Neural progenitor cell (in vitro differentiated cells): ENCODE measurements around the gene ZBTB42. TPM values are rescaled to one million over a fixed set of nuclear protein-coding genes. Genes with fewer than 3 reads are reported as not detected.

ENCODE experiments used
- DNase-seq: peaks from one replicate; pipeline ENCODE4 v3.0.0-alpha.2; 2016; ENCODE audit warnings: low spot score
- H2AFZ ChIP-seq: fragments of 200-600 bp; sonication (generic); replicated peaks from 2 replicates; pipeline ENCODE4 v1.6.1; 2016; ENCODE audit warnings: antibody characterized with exemption
- H3F3A ChIP-seq: fragments of 200-600 bp; sonication (generic); 2 replicates; pipeline ENCODE4 v1.6.1; 2016; ENCODE audit warnings: antibody characterized with exemption, low read depth
- H3K27ac ChIP-seq: fragments of 200-600 bp; sonication (generic); 2 replicates; pipeline ENCODE4 v1.5.1; 2016; ENCODE audit warnings: mild to moderate bottlenecking
- H3K27me3 ChIP-seq: fragments of 200-600 bp; sonication (generic); 2 replicates; pipeline ENCODE4 v1.6.1; 2016; ENCODE audit warnings: mild to moderate bottlenecking, moderate library complexity
- H3K36me3 ChIP-seq: fragments of 200-600 bp; sonication (generic); 2 replicates; pipeline ENCODE4 v1.5.1; 2016
- H3K4me1 ChIP-seq: fragments of 200-600 bp; sonication (generic); 2 replicates; pipeline ENCODE4 v1.6.1; 2016; ENCODE audit warnings: mixed run types
- H3K4me2 ChIP-seq: fragments of 200-600 bp; sonication (generic); 2 replicates; pipeline ENCODE4 v1.6.1; 2016
- H3K4me3 ChIP-seq: fragments of 200-600 bp; sonication (generic); 2 replicates; pipeline ENCODE4 v1.5.1; 2016
- H3K79me2 ChIP-seq: fragments of 200-600 bp; sonication (generic); 2 replicates; pipeline ENCODE4 v1.6.1; 2016; ENCODE audit warnings: low read depth
- H3K9ac ChIP-seq: fragments of 200-600 bp; sonication (generic); 2 replicates; pipeline ENCODE4 v1.6.1; 2016
- H3K9me3 ChIP-seq: fragments of 200-600 bp; sonication (generic); 2 replicates; pipeline ENCODE4 v1.5.1; 2016; ENCODE audit warnings: low read depth
- H4K20me1 ChIP-seq: fragments of 200-600 bp; sonication (generic); 2 replicates; pipeline ENCODE4 v1.6.1; 2016; ENCODE audit warnings: low read depth
- H3K27ac Mint-ChIP-seq: 3 replicates; pipeline ENCODE4 v1.8.0; 2021; ENCODE audit warnings: mixed read lengths
- H3K27me3 Mint-ChIP-seq: 2 replicates; pipeline ENCODE4 v1.8.0; 2022; ENCODE audit warnings: low read depth, mild to moderate bottlenecking, inconsistent platforms, moderate library complexity, mixed read lengths; ENCODE audit not compliant: insufficient read depth
- H3K36me3 Mint-ChIP-seq: 3 replicates; pipeline ENCODE4 v1.8.0; 2021; ENCODE audit warnings: mixed read lengths
- H3K4me1 Mint-ChIP-seq: 3 replicates; pipeline ENCODE4 v1.8.0; 2021; ENCODE audit warnings: mixed read lengths
- H3K4me3 Mint-ChIP-seq: 3 replicates; pipeline ENCODE4 v1.8.0; 2021; ENCODE audit warnings: mild to moderate bottlenecking, moderate library complexity, mixed read lengths
- H3K9me3 Mint-ChIP-seq: 3 replicates; pipeline ENCODE4 v1.8.0; 2020; ENCODE audit warnings: mixed read lengths
- CTCF ChIP-seq: fragments of 200-600 bp; sonication (generic); IDR thresholded peaks from 2 replicates; pipeline ENCODE4 v1.5.1; 2017; ENCODE audit warnings: antibody characterized with exemption, mild to moderate bottlenecking
- EZH2 ChIP-seq: fragments of 200-600 bp; sonication (generic); IDR thresholded peaks from 2 replicates; pipeline ENCODE4 v1.6.1; 2017; ENCODE audit warnings: antibody characterized with exemption, mild to moderate bottlenecking, moderate library complexity
- EZH2phosphoT487 ChIP-seq: fragments of 200-600 bp; sonication (generic); IDR thresholded peaks from 2 replicates; pipeline ENCODE4 v1.6.1; 2017; ENCODE audit warnings: antibody characterized with exemption
- total RNA-seq: library from RNA; depleted of rRNA; stranded (reverse); fragments of >200 nt; gene quantifications from 2 replicates; pipeline ENCODE4 v1.2.3, GENCODE V29; 2015; ENCODE audit warnings: low replicate concordance

The ZBTB42 gene
- total RNA-seq, 1 donor from 2014 or later, result 0.41 TPM

- Mint-ChIP-seq H3K4me3 (no peak overlapping the region), H3K27ac (no peak overlapping the region), H3K27me3 (peaks cover 2% of the 10 kb centered on the region), H3K36me3 (peaks cover 5% of the 10 kb centered on the region), H3K4me1 (peaks cover 19% of the 10 kb centered on the region), H3K9me3 (no peaks in the 10 kb centered on the region)
- no peak for TF ChIP-seq CTCF
- TF ChIP-seq EZH2, result no peak
- TF ChIP-seq EZH2phosphoT487, result no peak
- Histone ChIP-seq H3K9me3 (no peaks in the 10 kb centered on the region), H3K27me3 (no peaks in the 10 kb centered on the region), H3K4me3 (no peak overlapping the region), H3K9ac (no peak overlapping the region), H3K79me2 (peaks cover 9% of the 10 kb centered on the region), H2AFZ (no peak overlapping the region), H3F3A (peaks cover 20% of the 10 kb centered on the region), H3K27ac (no peak overlapping the region), H4K20me1 (no peaks in the 10 kb centered on the region), H3K4me1 (peaks cover 6% of the 10 kb centered on the region), H3K4me2 (no peak overlapping the region), H3K36me3 (no peaks in the 10 kb centered on the region)
- DNase-seq, result no peak
Observed at GRCh38 chr14:104818714-104819161, 17.8 kb downstream of the ZBTB42 start.

GRCh38 chr14:104819361-104819781 is 18.5 kb downstream of the ZBTB42 start:
- Histone ChIP-seq H3K4me3 (no peak overlapping the region), H3K9ac (no peak overlapping the region), H4K20me1 (no peaks in the 10 kb centered on the region), H3K27ac (no peak overlapping the region), H3K9me3 (no peaks in the 10 kb centered on the region), H3K79me2 (peaks cover 9% of the 10 kb centered on the region), H2AFZ (no peak overlapping the region), H3F3A (peaks cover 14% of the 10 kb centered on the region), H3K27me3 (peaks cover 4% of the 10 kb centered on the region), H3K4me1 (peaks cover 6% of the 10 kb centered on the region), H3K4me2 (no peak overlapping the region), H3K36me3 (no peaks in the 10 kb centered on the region)
- peaks cover 5% of the 10 kb centered on the region for H3K27me3 Mint-ChIP-seq
- TF ChIP-seq EZH2phosphoT487, result no peak
- no peak for TF ChIP-seq EZH2
- TF ChIP-seq CTCF, result no peak
- H3K4me3 Mint-ChIP-seq, result no peak overlapping the region
- DNase-seq, result no peak
- peaks cover 2% of the 10 kb centered on the region for H3K9me3 Mint-ChIP-seq
- peaks cover 5% of the 10 kb centered on the region for H3K36me3 Mint-ChIP-seq
- H3K4me1 Mint-ChIP-seq, result peaks cover 14% of the 10 kb centered on the region
- H3K27ac Mint-ChIP-seq, result no peak overlapping the region

- H3K9me3 Mint-ChIP-seq, result peaks cover 8% of the 10 kb centered on the region
- peak; percentile 81 for DNase-seq
- Histone ChIP-seq H3K36me3 (no peaks in the 10 kb centered on the region), H3K4me1 (peaks cover 6% of the 10 kb centered on the region), H3K9ac (no peak overlapping the region), H3K9me3 (no peaks in the 10 kb centered on the region), H3K79me2 (peaks cover 9% of the 10 kb centered on the region), H3K27ac (no peak overlapping the region), H3F3A (peaks cover 10% of the 10 kb centered on the region), H3K4me3 (no peak overlapping the region), H3K4me2 (no peak overlapping the region), H2AFZ (no peak overlapping the region), H4K20me1 (no peaks in the 10 kb centered on the region), H3K27me3 (peaks cover 18% of the 10 kb centered on the region)
- H3K27me3 Mint-ChIP-seq, result peaks cover 16% of the 10 kb centered on the region
- no peak overlapping the region for H3K27ac Mint-ChIP-seq
- no peak overlapping the region for H3K4me3 Mint-ChIP-seq
- peaks cover 5% of the 10 kb centered on the region for H3K36me3 Mint-ChIP-seq
- peaks cover 18% of the 10 kb centered on the region for H3K4me1 Mint-ChIP-seq
- TF ChIP-seq EZH2 (no peak), CTCF (peak; percentile 48), EZH2phosphoT487 (no peak)
Observed at GRCh38 chr14:104820669-104821228, 19.8 kb downstream of the ZBTB42 start.
